Measurements from ENCODE around the gene CPNE1.

Gene CPNE1

DNA sequence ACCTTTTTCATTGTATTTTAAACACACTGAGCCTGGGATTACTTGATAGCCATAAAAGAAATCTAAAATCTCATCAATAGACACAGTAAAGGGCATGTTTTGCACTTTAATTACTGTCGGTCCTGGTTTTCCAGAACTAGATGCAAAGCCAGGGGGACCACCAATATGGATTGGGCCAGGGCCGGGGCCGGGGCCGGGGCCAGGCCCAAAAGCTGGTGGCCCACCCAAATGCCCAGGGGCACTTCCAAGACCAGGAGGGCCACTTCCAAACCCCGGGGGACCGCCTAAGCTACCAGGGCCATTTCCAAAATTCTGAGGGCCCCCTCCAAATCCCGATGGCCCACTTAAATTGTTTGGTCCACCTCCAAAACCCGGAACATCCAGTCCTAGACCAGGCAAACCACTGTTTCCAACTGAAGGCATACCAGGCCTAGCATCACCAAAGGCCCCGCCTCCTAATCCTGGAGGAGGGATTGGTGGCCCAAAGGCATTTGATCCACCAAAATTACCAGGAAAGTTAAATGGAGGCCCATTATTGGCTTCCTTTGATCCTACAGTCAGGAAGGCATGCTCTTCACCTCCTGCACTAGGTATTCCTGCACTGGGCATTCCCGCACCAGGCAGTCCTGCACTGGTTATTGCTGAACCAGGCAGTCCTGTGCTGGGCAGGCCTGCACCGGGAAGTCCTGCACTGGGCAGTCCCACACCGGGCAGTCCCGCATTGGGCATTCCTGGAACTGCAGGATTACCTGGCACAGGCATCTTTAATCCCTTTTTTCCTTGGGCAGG, 11.9 kb downstream of the CPNE1 start:
- DNase-seq, result no peak

DNA sequence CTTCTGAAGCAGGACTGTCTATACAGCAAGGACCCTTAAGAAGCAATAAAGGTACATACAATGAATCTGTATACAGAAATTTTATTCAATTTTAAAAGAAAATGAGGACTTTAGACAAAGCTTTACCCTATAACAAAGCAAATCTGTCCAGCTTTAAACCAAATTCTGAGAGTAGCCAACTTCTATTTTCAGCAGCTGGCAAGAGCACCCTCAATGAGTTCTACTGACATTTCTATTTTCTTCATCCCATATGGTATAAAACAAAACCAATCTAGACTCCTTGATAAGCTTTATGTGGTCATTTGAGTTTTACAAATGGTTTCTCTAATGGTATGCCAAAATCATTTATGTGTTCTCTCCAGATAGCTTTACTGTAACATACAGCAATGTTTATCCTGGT, 12.7 kb downstream of the CPNE1 start:
- no peak for DNase-seq

DNA sequence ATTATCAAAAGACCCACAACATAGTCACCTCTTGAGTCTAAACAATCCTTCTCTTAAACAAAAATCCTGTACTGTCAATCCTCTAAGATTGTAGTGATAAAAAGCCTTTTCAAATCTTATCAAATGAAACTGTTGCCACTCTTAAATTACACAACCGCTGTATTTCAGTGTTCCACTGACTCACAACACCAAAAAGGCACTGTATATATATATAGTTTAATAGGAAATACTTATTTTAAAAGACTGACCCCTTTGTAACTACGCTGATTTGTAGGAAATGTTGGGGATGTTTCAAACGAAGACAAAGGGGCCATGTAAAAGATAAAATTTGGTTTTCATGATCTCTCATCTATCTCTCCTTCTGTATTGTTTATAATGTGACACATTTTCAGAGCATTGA, 14.1 kb downstream of the CPNE1 start:
- DNase-seq, result no peak

DNA sequence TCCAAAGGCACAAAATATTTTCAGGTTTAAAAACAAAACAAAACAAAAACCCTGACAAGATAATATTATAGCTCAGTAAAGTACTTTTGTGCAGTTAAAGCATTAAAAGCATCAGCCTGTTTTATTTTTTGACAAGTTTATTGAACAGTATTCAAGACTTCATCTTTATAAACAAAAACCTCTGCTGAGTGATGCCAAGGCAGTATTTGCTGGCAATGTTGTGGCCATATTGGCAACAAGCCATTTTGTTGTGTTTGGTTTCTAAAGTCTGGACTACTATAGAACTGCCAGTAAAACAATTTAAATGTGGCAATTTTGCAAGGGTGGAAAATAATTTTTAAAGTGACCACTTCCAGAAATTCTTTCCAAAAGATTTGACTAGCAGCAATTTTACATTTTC, 15.9 kb downstream of the CPNE1 start:
- DNase-seq, result no peak

DNA sequence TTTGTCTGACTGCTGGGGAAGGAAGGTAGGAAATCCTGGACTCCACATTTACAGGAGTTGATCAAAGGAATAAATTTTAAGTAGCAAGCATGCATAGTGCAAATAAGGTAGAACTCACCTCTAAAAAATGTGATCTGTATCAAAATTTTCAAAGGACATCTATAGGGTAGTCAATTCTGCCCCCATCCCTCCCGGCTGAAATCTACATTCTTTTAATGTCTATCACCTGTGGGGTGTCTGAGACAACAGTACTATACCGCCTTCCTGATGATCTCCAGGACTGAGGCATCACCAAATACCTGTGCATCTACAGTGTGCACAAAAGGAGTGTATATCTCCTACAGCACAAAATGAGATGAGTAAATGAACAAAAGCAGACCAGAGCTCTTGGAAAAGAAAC, 19.9 kb downstream of the CPNE1 start:
- no peak for DNase-seq

DNA sequence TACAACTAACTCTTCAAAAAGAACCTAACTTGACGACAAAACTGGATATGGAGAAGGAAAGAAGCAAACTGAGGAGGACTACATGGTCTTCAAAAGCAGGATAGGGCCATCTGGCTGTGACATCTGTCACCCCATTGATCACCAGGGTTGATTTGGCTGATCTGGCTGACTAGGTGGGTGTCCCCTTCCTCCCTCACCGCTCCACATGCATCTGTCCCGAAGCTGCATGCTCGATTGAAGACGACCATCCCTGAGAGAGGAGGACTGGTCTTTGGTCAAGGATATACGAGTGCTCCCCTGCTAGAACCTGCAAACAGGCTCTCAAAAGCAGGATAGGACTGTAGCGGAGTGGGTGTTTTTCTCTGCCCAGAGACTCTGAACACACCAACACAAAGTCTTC, 21.7 kb downstream of the CPNE1 start:
- no peak for DNase-seq

DNA sequence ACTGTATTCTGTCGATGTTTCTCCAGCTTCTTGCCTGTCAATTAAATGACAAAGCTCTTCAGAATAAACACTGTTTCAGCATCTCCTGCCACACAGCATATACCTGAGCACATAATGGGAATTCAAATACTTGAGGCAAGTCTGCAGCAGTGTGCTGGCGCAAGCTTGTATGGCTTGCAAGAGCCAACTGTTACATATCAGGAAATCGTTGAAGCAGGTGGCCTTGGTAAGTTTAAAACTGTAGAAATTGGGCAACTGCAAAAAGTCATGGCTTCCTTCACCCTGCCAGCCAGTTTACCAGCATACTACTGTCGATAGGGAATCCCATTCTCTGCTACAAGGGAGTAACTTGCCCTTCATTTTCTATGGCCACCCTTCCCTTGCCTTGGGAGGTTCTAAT, 23.0 kb downstream of the CPNE1 start:
- no peak for DNase-seq

DNA sequence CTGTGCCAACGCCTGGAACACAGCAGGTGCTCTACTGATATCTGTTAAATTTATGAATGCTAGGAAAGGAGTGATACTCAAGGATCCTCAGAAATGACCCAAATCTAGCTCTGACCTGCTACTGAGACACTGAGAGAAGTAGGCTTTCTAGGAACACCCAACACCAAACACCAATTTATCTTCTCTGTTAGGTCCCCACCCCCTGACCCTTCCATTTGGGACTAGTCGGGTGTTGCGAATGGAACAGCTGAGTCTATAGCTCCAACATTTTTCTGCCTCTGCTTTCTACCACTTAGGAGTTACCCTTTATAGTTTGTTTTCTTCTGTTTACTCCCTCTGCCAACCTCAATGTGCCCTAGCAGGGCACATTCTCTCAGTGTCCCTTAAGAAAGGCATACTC, 24.0 kb downstream of the CPNE1 start:
- no peak for DNase-seq

DNA sequence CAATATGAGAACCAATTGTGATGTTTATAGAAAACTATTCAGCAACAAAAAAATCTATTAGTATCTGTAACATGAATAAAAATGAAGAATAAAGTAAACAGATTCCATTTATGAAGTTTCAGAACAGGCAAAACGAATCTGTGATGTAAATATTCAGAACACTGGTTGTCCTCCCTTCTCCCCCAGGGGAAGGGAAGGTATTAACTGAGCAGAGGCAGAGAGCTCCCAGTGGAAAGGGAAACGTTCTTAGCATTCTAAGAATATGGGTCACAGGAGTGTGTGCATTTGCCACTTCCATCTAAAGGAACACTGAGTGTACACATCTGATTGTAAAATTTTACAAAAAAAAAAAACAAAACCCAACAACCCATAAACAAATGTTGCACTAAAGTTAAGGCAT, 25.9 kb downstream of the CPNE1 start:
- no peak for DNase-seq

DNA sequence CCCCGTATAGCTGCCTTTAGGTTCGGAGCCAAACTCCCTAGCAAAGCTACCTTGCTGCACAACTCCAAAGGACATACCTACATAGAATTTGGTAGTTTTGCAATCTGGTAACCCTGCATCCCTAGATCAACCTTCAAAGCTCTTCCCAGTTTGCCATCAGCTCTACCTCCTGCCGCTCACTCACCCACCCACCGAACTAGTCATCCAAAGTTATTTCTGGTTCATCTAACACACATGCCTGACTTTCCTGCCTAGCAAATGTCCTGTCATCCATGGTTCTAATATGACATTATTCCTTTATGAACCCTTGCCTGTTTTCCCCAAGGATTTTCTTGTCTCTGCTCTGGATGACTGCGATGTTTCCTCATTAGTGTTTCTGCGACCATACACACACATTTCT, 27.4 kb downstream of the CPNE1 start:
- DNase-seq, result no peak

DNA sequence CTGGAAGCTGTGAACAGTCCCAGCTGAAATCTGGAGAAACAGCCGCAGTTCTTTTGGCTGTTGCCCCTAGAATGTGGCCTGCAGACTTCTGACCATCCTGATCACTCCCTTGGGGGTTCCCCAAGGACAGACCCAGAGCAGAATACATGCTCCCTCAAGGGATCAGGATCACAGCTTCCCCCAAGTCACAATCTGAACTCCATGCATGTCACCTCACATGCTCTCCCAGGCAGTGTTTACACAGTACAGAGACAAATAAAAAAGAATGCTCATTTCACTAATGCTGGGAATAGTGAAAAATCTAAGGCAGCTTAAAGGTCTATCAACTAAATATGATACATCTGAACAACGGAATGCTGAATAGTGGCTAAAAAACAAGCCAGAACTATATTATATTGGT, 28.6 kb downstream of the CPNE1 start:
- no peak for DNase-seq

DNA sequence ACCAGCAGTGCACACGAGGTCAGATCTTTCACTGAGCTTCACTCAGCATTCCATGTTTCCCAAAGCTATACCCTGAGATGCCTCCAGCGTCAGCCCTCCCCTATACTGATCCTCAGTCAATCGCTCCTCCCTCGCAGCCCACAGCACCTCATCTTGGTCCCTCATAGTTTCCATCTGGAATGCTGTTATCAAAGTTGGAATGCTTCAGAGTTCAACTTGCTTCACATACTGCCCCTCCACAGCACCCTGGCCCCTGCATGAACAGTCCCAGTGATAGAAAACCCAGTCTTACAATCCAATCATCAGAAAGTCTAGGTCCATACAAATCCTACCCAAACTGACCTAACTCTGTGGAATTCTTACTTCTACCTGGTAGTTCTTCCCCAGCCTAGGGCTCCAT, 29.0 kb downstream of the CPNE1 start:
- no peak for DNase-seq

DNA sequence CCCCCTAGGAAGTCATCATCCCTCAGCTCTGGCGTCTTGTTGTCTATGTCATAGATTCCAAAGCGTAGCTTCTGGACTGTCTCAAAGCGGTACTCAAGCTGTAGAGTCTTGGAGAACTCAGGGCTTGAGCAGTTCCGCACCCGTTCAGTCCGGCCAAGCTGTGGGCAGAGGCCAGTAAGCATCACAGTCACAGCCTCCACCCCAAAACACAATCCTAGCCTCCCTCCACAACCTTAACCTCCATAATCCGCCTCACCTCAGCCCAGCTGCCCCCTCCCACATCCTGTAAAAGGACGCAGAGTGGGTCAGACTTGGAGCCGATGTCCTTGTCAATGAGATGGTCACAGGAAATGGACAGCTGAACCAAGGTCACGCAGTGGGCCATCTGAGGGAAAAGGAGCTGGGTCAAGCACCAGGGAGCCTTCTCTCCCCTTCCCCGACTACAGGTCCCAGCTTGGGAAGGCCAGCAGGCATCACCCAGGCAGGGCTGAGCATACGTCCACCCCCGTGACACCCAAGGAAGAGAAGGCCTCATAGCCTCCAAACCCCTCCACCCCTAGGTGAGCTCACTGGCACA, 32.1 kb downstream of the CPNE1 start:
- DNase-seq, result no peak

DNA sequence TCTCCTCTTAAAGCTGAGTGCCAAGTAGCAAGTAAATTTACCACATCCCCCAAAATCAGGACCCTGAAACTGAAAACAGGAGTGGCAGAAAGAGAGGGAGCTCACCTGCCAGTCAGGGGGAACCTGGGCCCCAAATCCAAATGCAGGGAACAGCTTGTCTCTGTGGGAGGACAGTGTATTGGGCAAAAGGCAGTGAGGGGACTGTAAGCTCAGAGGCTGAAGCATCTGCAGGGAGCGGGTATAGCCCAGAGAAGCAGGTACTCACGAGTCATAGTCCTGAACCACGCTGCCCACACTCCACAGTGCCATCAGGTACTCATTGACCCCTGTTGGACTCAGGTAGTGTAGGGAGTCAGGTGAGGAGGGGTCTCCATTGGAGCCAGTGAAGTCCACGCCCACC, 34.1 kb downstream of the CPNE1 start:
- DNase-seq, result no peak

DNA sequence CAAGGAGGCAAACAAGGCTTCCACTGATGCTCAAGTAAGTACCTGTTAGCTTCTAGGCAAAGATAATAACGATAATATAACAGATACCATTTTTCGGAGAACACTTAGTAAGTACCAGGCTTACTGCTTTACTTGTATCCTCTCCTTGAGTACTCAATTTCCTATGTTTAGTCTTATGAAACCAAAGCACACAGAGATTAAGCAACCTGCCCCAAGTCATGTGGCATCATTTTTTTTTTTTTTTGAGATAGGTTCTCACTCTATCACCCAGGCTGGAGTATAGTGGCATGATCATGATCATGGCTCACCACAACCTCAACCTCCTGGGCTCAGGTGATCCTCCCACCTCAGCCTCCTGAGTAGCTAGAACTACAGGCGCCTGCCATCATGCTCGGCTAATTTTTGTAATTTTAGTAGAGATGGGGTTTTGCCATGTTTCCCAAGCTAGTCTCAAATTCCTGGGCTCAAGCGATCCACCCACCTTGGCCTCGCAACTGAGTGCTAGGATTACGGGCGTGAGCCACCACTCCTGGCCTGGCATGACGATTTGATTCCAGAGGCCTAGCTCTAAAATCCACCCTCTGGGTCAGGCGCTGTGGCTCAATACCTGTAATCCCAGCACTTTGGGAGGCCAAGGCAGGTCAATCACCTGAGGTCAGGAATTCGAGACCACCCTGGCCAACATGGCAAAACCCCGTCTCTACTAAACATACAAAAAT, 35.1 kb downstream of the CPNE1 start:
- no peak for DNase-seq

DNA sequence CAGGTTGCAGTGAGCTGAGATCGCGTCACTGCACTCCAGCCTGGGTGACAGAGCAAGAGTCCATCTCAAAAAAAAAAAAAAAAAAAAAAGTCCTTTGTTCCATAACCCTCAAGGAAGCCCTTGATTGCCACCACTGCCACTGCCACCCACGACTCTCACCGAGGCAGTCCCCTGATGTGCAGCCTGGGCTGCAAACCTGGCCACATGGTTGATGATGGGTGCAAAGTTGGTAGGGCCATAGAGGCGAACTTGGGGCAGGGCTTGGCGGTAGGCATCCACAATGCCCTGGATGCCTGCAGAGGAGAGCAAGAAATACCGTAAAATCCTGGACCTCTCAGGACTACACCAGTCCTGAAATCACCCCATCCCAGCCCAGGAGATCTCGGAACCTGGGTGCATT, 37.6 kb downstream of the CPNE1 start:
- DNase-seq, result no peak

DNA sequence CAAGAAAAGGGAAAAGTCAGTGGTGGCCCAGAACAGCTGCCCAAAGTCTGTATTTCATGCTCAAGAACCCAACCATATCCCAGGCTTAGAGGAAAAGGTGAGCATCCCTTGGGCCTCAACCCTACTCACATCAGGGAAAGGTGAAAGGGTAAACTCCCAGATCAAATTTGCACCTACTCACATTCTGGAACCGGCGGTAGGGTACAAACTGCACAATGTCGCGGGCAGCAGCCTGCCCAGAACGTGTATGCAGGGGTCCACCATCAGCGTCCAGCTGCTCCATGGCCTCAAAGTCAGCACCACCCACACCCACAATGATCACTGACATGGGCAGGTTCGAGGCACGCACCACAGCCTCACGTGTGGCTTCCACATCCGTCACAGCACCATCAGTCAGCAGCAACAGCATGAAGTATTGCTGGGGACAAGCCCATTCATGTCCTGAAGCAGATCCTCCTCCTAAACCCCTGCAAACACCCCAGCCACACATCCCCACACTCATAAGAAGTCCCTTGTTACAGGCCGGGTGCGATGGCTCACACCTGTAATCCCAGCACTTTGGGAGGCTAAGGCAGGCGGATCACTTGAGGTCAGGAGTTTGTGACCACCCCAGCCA, 38.2 kb downstream of the CPNE1 start:
- no peak for DNase-seq

DNA sequence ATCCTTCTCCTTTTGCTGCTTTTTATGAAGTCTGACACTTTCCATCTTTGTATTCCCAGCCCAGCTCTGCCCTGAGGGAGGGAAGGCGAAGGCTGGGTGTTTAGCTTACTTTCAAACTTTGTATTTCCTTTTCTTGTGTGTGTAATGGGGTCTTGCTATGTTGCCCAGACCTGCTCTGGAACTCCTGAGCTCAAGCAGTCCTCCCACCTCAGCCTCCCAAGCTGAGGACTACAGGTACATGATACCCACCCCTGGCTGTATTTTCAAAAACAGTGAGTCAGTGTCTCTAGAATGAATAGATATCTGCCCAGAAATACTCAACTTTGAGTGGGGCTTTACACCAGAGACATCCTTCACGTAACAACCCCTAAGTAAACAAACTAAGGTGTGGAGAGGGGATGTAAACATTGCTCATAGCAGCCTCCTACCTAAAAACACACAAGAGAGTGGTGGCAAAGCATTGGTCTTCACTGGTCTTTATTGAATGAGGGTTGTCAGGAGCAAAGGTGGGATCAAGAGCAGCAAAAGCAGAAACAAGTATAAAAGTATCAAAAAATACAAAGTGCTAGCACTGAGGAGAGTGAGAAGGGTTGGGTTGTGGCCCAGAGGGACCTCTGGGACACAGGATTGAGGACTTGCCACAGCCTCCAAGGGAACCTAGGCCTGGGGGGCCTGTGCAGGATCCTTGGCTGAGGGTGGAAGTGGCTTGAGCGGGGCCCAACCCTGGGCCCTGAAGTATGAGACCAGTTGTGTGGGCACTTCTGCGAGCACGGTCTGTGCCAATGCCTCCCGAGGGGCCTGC, 38.9 kb downstream of the CPNE1 start:
- DNase-seq, result no peak

DNA sequence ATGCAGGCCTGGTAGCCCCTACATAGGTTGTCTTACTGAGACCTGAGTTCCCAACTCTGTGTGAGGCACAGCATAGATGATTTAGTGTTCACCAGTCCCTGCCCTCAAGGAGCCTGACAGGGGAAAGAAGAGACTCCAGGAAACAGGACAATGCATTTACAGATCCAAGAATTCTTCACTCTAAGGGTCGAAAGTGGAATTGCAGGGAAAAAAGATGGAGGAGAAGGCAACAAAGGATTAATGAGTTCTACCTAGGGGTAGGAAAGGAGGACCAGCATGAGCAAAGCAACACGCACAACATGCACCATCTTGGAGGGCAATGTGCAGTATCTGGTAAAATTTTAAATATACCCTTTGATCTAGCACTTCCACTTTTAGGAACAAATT, 43.1 kb downstream of the CPNE1 start:
- no peak for DNase-seq

DNA sequence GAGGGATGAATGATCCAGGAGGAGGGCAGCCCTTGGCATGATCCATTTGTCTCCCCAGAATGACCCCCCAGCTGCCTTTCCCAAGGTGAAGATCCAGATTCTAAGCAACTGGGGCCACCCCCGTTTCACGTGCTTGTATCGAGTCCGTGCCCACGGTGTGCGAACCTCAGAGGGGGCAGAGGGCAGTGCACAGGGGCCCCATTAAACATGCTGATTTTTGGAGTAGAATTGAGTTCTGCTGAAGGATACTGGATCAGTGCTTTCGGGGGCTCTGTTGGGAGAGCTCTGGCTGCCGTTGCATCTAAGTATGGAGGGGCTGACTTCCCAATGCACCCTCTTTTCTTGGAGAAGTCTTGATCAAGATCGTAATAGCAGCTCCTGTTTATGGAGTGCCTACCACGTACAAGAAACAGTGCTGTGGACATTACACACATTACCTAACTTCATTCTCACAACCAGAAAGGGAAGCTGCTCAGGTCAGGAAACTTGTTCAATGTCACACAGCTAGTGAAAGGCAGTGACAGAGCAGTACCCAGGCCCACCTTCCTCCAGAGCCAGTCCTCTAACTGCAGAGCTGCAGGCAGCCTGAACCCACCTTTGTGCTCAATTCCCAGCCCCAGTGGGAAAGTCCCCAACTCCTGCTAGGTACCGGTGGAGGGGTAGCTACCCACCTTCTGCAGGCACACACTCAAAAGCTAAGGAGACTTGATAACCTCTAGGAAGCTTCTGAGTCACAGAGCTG, 43.7 kb downstream of the CPNE1 start:
- no peak for DNase-seq

DNA sequence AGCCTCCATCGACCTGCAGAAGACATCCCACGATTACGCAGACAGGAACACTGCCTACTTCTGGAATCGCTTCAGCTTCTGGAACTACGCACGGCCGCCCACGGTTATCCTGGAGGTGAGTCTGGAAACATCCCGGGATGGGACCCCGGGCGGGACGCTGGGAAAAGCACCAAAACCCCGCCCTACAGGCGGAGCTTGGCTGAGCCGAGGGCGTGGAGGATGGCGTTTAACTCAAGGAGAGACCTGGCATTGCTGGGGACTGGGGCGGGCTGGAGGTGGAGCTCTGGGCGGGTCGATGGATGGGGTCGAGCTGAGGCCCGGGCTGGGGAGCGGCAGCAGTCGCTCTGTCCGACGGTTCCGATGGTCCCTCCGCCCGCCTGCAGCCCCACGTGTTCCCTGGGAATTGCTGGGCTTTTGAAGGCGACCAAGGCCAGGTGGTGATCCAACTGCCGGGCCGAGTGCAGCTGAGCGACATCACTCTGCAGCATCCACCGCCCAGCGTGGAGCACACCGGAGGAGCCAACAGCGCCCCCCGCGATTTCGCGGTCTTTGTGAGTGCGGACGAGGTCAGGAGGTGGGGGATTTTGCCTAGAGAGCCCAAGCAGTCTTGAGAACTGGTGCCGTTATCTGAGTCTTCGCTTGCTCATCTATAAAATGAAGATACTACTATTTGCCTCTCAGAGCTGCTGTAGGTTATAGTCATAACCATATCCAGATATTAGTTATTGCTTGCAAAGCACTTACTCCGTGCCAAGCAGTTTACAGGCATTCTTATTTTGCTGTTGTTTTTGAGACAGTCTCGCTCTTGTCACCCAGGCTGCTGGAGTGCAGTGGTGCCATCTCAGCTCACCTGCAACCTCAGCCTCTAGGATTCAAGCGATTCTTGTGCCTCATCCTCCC, 45.3 kb downstream of the CPNE1 start:
- peak; percentile 67 for DNase-seq

All from effector CD4-positive, alpha-beta T cell (primary cell).